Loucy (cell line): ENCODE measurements around the gene SIK2.

Source experiments
- H2AFZ ChIP-seq: fragments of 200-600 bp; sonication (generic); 2 replicates; pipeline ENCODE4 v1.6.0; 2016; ENCODE audit warnings: antibody characterized with exemption, mild to moderate bottlenecking, low read length, moderate library complexity
- H3F3A ChIP-seq: fragments of 200-600 bp; 2 replicates; pipeline ENCODE4 v1.6.0; 2016; ENCODE audit warnings: antibody characterized with exemption, low read depth, mild to moderate bottlenecking
- H3K27me3 ChIP-seq: fragments of 200-600 bp; sonication (generic); 2 replicates; pipeline ENCODE4 v1.6.1; 2014; ENCODE audit warnings: low read length, mild to moderate bottlenecking; ENCODE audit not compliant: insufficient read depth, poor library complexity, severe bottlenecking
- H3K36me3 ChIP-seq: fragments of 200-600 bp; sonication (generic); 2 replicates; pipeline ENCODE4 v1.6.1; 2016; ENCODE audit warnings: low read length; ENCODE audit not compliant: insufficient read depth
- H3K4me1 ChIP-seq: fragments of 200-600 bp; sonication (generic); 2 replicates; pipeline ENCODE4 v1.5.1; 2014; ENCODE audit warnings: low read length, mild to moderate bottlenecking; ENCODE audit not compliant: insufficient read depth, poor library complexity, severe bottlenecking
- H3K4me2 ChIP-seq: fragments of 200-600 bp; sonication (generic); 2 replicates; pipeline ENCODE4 v1.6.0; 2014; ENCODE audit warnings: antibody characterized with exemption, low read length, low read depth, mild to moderate bottlenecking; ENCODE audit not compliant: poor library complexity, severe bottlenecking
- H3K4me3 ChIP-seq: fragments of 200-600 bp; sonication (generic); 2 replicates; pipeline ENCODE4 v1.5.1; 2014; ENCODE audit warnings: low read length, mild to moderate bottlenecking, mixed read lengths; ENCODE audit not compliant: poor library complexity, severe bottlenecking
- H3K79me2 ChIP-seq: fragments of 200-600 bp; sonication (generic); 2 replicates; pipeline ENCODE4 v1.6.1; 2014; ENCODE audit warnings: low read length; ENCODE audit not compliant: insufficient read depth
- H3K9ac ChIP-seq: fragments of 200-600 bp; sonication (generic); 2 replicates; pipeline ENCODE4 v1.6.0; 2014; ENCODE audit warnings: mild to moderate bottlenecking, low read depth, low read length, moderate library complexity; ENCODE audit not compliant: poor library complexity, severe bottlenecking
- H3K9me2 ChIP-seq: fragments of 200-600 bp; sonication (generic); replicated peaks from 2 replicates; pipeline ENCODE4 v1.6.1; 2016; ENCODE audit warnings: low read depth, low read length, mixed read lengths
- H3K9me3 ChIP-seq: fragments of 200-600 bp; sonication (generic); 2 replicates; pipeline ENCODE4 v1.6.1; 2014; ENCODE audit warnings: mild to moderate bottlenecking, antibody characterized with exemption, low read length, low read depth; ENCODE audit not compliant: insufficient read depth
- H4K20me1 ChIP-seq: fragments of 200-600 bp; sonication (generic); 2 replicates; pipeline ENCODE4 v1.6.0; 2014; ENCODE audit warnings: antibody characterized with exemption, low read length, mild to moderate bottlenecking; ENCODE audit not compliant: insufficient read depth, poor library complexity, severe bottlenecking
- EZH2phosphoT487 ChIP-seq: fragments of 200-600 bp; IDR thresholded peaks from 2 replicates; pipeline ENCODE4 v1.6.1; 2018; ENCODE audit warnings: antibody characterized with exemption, mild to moderate bottlenecking, moderate library complexity, borderline replicate concordance
- TF ChIP-seq, protein P1 (sequence below): fragments of 200-600 bp; sonication (generic); conservative IDR thresholded peaks from 2 replicates; pipeline ENCODE4 v1.5.1; 2014; ENCODE audit warnings: mild to moderate bottlenecking, antibody characterized with exemption, low read length

The SIK2 gene

DNA sequence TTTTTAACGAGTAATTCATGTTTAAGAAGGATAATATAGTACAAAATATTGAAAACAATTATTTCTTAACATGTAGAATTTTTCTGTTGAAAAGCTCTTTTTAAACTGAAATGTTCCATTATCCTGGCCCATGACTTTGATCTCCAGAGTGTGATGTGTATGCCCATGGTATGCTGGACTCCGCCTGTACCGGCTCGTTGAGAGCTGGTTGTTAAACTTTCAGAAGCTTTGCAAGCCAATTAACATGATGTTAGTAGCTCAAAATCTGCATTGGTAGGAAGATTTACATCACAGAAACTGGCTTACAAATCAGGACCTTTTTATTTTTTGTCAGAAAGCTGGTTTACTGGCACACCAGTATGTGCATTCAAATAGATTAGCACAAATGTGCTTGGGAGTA lies 15.0 kb downstream of the SIK2 start:
- Histone ChIP-seq H3K27me3 (no peaks in the 10 kb centered on the region), H3F3A (no peaks in the 10 kb centered on the region), H3K9ac (no peak overlapping the region), H3K9me3 (no peaks in the 10 kb centered on the region), H3K79me2 (no peaks in the 10 kb centered on the region), H3K36me3 (peaks cover 22% of the 10 kb centered on the region; the same call in 1 of the 2 replicates), H4K20me1 (no peaks in the 10 kb centered on the region), H3K4me1 (no peaks in the 10 kb centered on the region), H3K4me2 (no peak overlapping the region), H3K4me3 (no peak overlapping the region), H2AFZ (no peak overlapping the region), H3K9me2 (no peaks in the 10 kb centered on the region)
- no peak for TF ChIP-seq EZH2phosphoT487
- TF ChIP-seq, protein P1, sequence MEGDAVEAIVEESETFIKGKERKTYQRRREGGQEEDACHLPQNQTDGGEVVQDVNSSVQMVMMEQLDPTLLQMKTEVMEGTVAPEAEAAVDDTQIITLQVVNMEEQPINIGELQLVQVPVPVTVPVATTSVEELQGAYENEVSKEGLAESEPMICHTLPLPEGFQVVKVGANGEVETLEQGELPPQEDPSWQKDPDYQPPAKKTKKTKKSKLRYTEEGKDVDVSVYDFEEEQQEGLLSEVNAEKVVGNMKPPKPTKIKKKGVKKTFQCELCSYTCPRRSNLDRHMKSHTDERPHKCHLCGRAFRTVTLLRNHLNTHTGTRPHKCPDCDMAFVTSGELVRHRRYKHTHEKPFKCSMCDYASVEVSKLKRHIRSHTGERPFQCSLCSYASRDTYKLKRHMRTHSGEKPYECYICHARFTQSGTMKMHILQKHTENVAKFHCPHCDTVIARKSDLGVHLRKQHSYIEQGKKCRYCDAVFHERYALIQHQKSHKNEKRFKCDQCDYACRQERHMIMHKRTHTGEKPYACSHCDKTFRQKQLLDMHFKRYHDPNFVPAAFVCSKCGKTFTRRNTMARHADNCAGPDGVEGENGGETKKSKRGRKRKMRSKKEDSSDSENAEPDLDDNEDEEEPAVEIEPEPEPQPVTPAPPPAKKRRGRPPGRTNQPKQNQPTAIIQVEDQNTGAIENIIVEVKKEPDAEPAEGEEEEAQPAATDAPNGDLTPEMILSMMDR = no peak

DNA sequence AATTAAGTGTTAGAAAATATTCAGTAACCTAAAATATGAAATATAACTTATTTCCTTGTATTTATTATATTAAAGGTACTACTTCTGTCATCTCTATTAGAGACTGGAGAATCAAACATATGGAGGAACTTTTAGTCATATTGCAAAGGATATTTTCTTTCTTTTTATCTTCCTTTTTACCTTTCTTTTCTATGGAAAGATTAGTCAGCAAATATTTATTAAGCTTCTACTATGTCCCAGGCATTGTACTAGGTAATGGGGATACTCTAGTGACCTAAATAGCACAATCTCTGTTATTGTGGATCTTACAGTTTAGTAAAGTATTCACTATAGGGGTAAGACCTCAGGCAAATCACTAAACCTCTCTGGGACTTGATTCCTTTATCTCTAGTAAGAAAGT lies 18.3 kb downstream of the SIK2 start:
- no peaks in the 10 kb centered on the region for H3K4me1 ChIP-seq
- no peaks in the 10 kb centered on the region for H3K79me2 ChIP-seq
- no peaks in the 10 kb centered on the region for H3K9me2 ChIP-seq
- TF ChIP-seq, protein P1 = no peak
- TF ChIP-seq EZH2phosphoT487 = no peak
- H2AFZ ChIP-seq = no peak overlapping the region
- H3K27me3 ChIP-seq = no peaks in the 10 kb centered on the region
- no peaks in the 10 kb centered on the region for H4K20me1 ChIP-seq
- H3K9me3 ChIP-seq = peaks cover 2% of the 10 kb centered on the region; the same call in 1 of the 2 replicates
- H3K4me2 ChIP-seq = no peak overlapping the region
- peaks cover 38% of the 10 kb centered on the region; the same call in 1 of the 2 replicates for H3K36me3 ChIP-seq
- H3K4me3 ChIP-seq = no peak overlapping the region
- no peaks in the 10 kb centered on the region for H3F3A ChIP-seq
- no peak overlapping the region for H3K9ac ChIP-seq

GRCh38 chr11:111623527-111624030 lies 21.3 kb downstream of the SIK2 start:
- H3K4me3 ChIP-seq = no peak overlapping the region
- no peaks in the 10 kb centered on the region for H3K27me3 ChIP-seq
- no peak overlapping the region for H3K4me2 ChIP-seq
- H2AFZ ChIP-seq = no peak overlapping the region
- peaks cover 33% of the 10 kb centered on the region; the same call in 1 of the 2 replicates for H3K36me3 ChIP-seq
- H3F3A ChIP-seq = no peaks in the 10 kb centered on the region
- no peak overlapping the region for H3K9ac ChIP-seq
- H3K9me3 ChIP-seq = peaks cover 2% of the 10 kb centered on the region; the same call in 1 of the 2 replicates
- no peaks in the 10 kb centered on the region for H3K4me1 ChIP-seq
- H3K9me2 ChIP-seq = no peaks in the 10 kb centered on the region
- H3K79me2 ChIP-seq = no peaks in the 10 kb centered on the region
- H4K20me1 ChIP-seq = no peaks in the 10 kb centered on the region
- no peak for TF ChIP-seq EZH2phosphoT487
- TF ChIP-seq, protein P1 = no peak
